HG03442 (cell line): ENCODE data around the gene GPC1.

Experiments used
- ATAC-seq: cut with Tn5 transposase; IDR thresholded peaks from one replicate; pipeline ENCODE4 v1.9.1; 2021; ENCODE audit warnings: mild to moderate bottlenecking, moderate library complexity; ENCODE audit not compliant: unreplicated experiment

Gene GPC1

GRCh38 chr2:240396623-240397541 lies 38.6 kb upstream of the GPC1 start:
- ATAC-seq = no peak

GRCh38 chr2:240397542-240397916 lies 37.9 kb upstream of the GPC1 start:
- ATAC-seq = no peak

- no peak for ATAC-seq
These were observed 37.4 kb upstream of the GPC1 start for GRCh38 chr2:240397924-240398645.

GRCh38 chr2:240398661-240399267 lies 36.7 kb upstream of the GPC1 start:
- no peak for ATAC-seq

GRCh38 chr2:240399419-240400324 lies 35.8 kb upstream of the GPC1 start:
- ATAC-seq = no peak

- no peak for ATAC-seq
These were observed 34.9 kb upstream of the GPC1 start for GRCh38 chr2:240400371-240401161.

GRCh38 chr2:240401308-240401707 lies 34.2 kb upstream of the GPC1 start:
- no peak for ATAC-seq

GRCh38 chr2:240401781-240402551 lies 33.5 kb upstream of the GPC1 start:
- no peak for ATAC-seq

GRCh38 chr2:240402566-240403272 lies 32.7 kb upstream of the GPC1 start:
- no peak for ATAC-seq

- ATAC-seq = no peak
These were observed 31.9 kb upstream of the GPC1 start for GRCh38 chr2:240403396-240404104.

- ATAC-seq = no peak
These were observed 31.1 kb upstream of the GPC1 start for GRCh38 chr2:240404174-240404852.

GRCh38 chr2:240405133-240405532 lies 30.3 kb upstream of the GPC1 start:
- no peak for ATAC-seq

GRCh38 chr2:240405684-240406313 lies 29.7 kb upstream of the GPC1 start:
- no peak for ATAC-seq

GRCh38 chr2:240407090-240407489 lies 28.4 kb upstream of the GPC1 start:
- no peak for ATAC-seq

- ATAC-seq = no peak
These were observed 25.5 kb upstream of the GPC1 start for GRCh38 chr2:240410004-240410403.

- ATAC-seq = no peak
These were observed 24.7 kb upstream of the GPC1 start for GRCh38 chr2:240410808-240411207.
